DOHH2 (cell line): Measurements from ENCODE around the gene ADAMTS1.

ENCODE experiments used
- EZH2phosphoT487 ChIP-seq: fragments of 200-600 bp; sonication (generic); IDR thresholded peaks from 2 replicates; pipeline ENCODE4 v1.6.1; 2017; ENCODE audit warnings: borderline replicate concordance, mild to moderate bottlenecking, antibody characterized with exemption, low read length, moderate library complexity, mixed read lengths
- TF ChIP-seq, protein P1 (sequence below): fragments of 200-600 bp; sonication (generic); IDR thresholded peaks from one replicate; pipeline ENCODE4 v1.5.1; 2014; ENCODE audit warnings: antibody characterized with exemption, mild to moderate bottlenecking, low read depth, low read length; ENCODE audit not compliant: poor library complexity, severe bottlenecking

DNA sequence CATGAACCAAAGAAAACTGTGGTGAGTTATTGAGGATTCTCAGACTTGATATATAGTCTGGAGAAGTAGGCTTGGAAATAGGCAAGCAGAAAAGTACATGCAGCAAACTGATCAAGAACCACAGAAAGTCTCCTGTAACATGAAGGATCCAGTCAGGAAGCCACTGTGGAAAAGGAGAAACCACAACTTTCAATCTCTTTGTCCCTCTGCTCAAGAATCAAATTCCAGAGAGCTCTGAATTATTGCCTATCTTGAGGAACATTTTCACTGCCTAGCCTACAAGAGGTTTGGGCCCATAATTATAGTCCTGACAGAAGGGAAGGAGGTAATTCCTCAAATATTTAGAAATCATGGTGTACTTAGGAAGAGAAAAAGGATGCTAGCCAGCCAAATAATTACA lies 43.0 kb upstream of the ADAMTS1 start:
- TF ChIP-seq, protein P1, sequence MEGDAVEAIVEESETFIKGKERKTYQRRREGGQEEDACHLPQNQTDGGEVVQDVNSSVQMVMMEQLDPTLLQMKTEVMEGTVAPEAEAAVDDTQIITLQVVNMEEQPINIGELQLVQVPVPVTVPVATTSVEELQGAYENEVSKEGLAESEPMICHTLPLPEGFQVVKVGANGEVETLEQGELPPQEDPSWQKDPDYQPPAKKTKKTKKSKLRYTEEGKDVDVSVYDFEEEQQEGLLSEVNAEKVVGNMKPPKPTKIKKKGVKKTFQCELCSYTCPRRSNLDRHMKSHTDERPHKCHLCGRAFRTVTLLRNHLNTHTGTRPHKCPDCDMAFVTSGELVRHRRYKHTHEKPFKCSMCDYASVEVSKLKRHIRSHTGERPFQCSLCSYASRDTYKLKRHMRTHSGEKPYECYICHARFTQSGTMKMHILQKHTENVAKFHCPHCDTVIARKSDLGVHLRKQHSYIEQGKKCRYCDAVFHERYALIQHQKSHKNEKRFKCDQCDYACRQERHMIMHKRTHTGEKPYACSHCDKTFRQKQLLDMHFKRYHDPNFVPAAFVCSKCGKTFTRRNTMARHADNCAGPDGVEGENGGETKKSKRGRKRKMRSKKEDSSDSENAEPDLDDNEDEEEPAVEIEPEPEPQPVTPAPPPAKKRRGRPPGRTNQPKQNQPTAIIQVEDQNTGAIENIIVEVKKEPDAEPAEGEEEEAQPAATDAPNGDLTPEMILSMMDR, result no peak
- no peak for TF ChIP-seq EZH2phosphoT487
